OCI-LY3 (cell line): ENCODE data around the gene FOXN1.

Experiments
- EZH2phosphoT487 ChIP-seq: fragments of 200-600 bp; shearing (Covaris generic); IDR thresholded peaks from 2 replicates; pipeline ENCODE4 v1.6.1; 2018; ENCODE audit warnings: antibody characterized with exemption, mixed run types, low read depth
- TF ChIP-seq, protein P1 (sequence below): fragments of 200-600, 300-600 bp; sonication (generic); IDR thresholded peaks from 2 replicates; pipeline ENCODE4 v1.5.1; 2014; ENCODE audit warnings: antibody characterized with exemption, low read length, low read depth

DNA sequence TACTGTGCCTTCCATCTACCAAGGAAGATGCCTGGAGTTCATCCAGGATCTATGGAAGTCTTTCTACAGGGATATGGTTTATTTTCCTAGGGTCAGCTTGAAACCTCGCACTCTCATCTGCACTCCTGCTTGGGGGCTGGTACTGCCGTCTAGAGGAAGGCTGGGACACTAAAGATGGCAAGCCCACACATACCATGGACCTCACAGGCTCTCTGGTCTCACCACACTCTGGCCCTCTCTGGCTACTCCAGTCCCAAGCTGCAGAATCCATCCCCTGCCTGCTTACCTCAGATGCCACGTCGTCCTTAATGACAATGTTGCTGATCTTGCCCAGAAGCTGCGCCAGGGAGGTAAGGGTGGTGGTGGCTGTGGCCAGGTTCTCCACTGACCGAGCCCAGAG lies 48.4 kb downstream of the FOXN1 start:
- TF ChIP-seq, protein P1, sequence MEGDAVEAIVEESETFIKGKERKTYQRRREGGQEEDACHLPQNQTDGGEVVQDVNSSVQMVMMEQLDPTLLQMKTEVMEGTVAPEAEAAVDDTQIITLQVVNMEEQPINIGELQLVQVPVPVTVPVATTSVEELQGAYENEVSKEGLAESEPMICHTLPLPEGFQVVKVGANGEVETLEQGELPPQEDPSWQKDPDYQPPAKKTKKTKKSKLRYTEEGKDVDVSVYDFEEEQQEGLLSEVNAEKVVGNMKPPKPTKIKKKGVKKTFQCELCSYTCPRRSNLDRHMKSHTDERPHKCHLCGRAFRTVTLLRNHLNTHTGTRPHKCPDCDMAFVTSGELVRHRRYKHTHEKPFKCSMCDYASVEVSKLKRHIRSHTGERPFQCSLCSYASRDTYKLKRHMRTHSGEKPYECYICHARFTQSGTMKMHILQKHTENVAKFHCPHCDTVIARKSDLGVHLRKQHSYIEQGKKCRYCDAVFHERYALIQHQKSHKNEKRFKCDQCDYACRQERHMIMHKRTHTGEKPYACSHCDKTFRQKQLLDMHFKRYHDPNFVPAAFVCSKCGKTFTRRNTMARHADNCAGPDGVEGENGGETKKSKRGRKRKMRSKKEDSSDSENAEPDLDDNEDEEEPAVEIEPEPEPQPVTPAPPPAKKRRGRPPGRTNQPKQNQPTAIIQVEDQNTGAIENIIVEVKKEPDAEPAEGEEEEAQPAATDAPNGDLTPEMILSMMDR, result no peak
- no peak for TF ChIP-seq EZH2phosphoT487
